ENCODE results near the gene TP73.

TP73 gene

GRCh38 chr1:3705341-3705950 lies 53.1 kb downstream of the TP73 start:
- no peak for DNase-seq

- DNase-seq = no peak
Observed at GRCh38 chr1:3706651-3707297, 54.5 kb downstream of the TP73 start.

- DNase-seq = no peak
Observed at GRCh38 chr1:3707298-3707938, 55.1 kb downstream of the TP73 start.

GRCh38 chr1:3707939-3708328 lies 55.6 kb downstream of the TP73 start:
- no peak for DNase-seq

- no peak for DNase-seq
Observed at GRCh38 chr1:3708791-3709190, 56.5 kb downstream of the TP73 start.

GRCh38 chr1:3710251-3710650 lies 57.9 kb downstream of the TP73 start:
- DNase-seq = no peak

GRCh38 chr1:3711381-3711779 lies 59.1 kb downstream of the TP73 start:
- no peak for DNase-seq

- peak in 4 of 56 donors; percentile 20 to 37 (median 23) for DNase-seq
Observed at GRCh38 chr1:3711780-3712451, 59.6 kb downstream of the TP73 start.

GRCh38 chr1:3712573-3713535 lies 60.5 kb downstream of the TP73 start:
- peak in 54 of 56 donors; percentile 11 to 90 (median 71) for DNase-seq

- DNase-seq = peak in 3 of 56 donors; percentile 38 to 55 (median 52)
Observed at GRCh38 chr1:3713840-3714239, 61.5 kb downstream of the TP73 start.

GRCh38 chr1:3714284-3714741 lies 62.0 kb downstream of the TP73 start:
- peak in 54 of 56 donors; percentile 25 to 95 (median 80) for DNase-seq

- DNase-seq = peak in 11 of 56 donors; percentile 45 to 71 (median 52)
Observed at GRCh38 chr1:3714814-3715213, 62.5 kb downstream of the TP73 start.

GRCh38 chr1:3716351-3716750 lies 64.0 kb downstream of the TP73 start:
- peak in 1 of 56 donors; percentile 19 for DNase-seq

GRCh38 chr1:3717041-3717714 lies 64.9 kb downstream of the TP73 start:
- peak in 2 of 56 donors; percentile 8 to 28 for DNase-seq

GRCh38 chr1:3717715-3718601 lies 65.6 kb downstream of the TP73 start:
- no peak for DNase-seq

GRCh38 chr1:3718764-3719163 lies 66.4 kb downstream of the TP73 start:
- no peak for DNase-seq

- DNase-seq = no peak
Observed at GRCh38 chr1:3721955-3722465, 69.7 kb downstream of the TP73 start.

GRCh38 chr1:3722846-3723245 lies 70.5 kb downstream of the TP73 start:
- no peak for DNase-seq

Data from amygdala (tissue), 56 donors.